RWPE1 (cell line): Measurements from ENCODE around the gene TCERG1L.

Source experiments
- CTCF ChIA-PET: fragments of 350-600 bp; sonication (Branson Sonifier 250); formaldehyde crosslinking; extraction: SDS; loops from one replicate; lab custom pipeline; 2021; lab: Yijun Ruan, JAX
- POLR2A ChIA-PET: fragments of 400-600 bp; formaldehyde crosslinking; extraction: SDS; loops from one replicate; lab custom pipeline; 2020; ENCODE audit warnings: antibody characterized with exemption; ENCODE audit not compliant: low non-redundant PET; lab: Yijun Ruan, JAX
- DNase-seq: peaks from one replicate; pipeline ENCODE4 v3.0.0; 2012; ENCODE audit warnings: low spot score
- H3K27ac ChIP-seq: fragments of 450-650 bp; 2 replicates; pipeline ENCODE4 v1.5.1; 2017
- CTCF ChIP-seq: fragments of 450-650 bp; conservative IDR thresholded peaks from 2 replicates; pipeline ENCODE4 v1.5.1; 2017; ENCODE audit warnings: low read depth, mild to moderate bottlenecking

Gene TCERG1L

GRCh38 chr10:131354380-131354779, 42.9 kb upstream of the TCERG1L start:
- peak; percentile 9 for DNase-seq
- CTCF ChIA-PET: interaction anchor here (0.6 kb wide), 1 partner anchor 538 kb away, joined by 4 read pairs; no protein-coding TSS in a partner anchor
- no peak overlapping the region for H3K27ac ChIP-seq
- POLR2A ChIA-PET: no interaction called here
- no peak for TF ChIP-seq CTCF

- ChIA-PET CTCF (no interaction called here), POLR2A (no interaction called here)
- DNase-seq: no peak
- H3K27ac ChIP-seq: no peak overlapping the region
- no peak for TF ChIP-seq CTCF
These were observed 41.3 kb upstream of the TCERG1L start for GRCh38 chr10:131352765-131353290.

- H3K27ac ChIP-seq: no peak overlapping the region
- POLR2A ChIA-PET: no interaction called here
- no peak for DNase-seq
- CTCF ChIA-PET: interaction anchor here (0.6 kb wide), 1 partner anchor 604 kb away, joined by 3 read pairs; no protein-coding TSS in a partner anchor
- no peak for TF ChIP-seq CTCF
These were observed 39.1 kb upstream of the TCERG1L start for GRCh38 chr10:131350660-131351059.

GRCh38 chr10:131350245-131350644, 38.7 kb upstream of the TCERG1L start:
- CTCF ChIA-PET: interaction anchor here (0.6 kb wide), 1 partner anchor 603 kb away, joined by 3 read pairs; no protein-coding TSS in a partner anchor

GRCh38 chr10:131346456-131346855, 34.9 kb upstream of the TCERG1L start:
- no peak for TF ChIP-seq CTCF
- POLR2A ChIA-PET: no interaction called here
- CTCF ChIA-PET: no interaction called here
- DNase-seq: no peak
- no peak overlapping the region for H3K27ac ChIP-seq

More at GRCh38 chr10:131350245-131350644, 38.7 kb upstream of the TCERG1L start:
- H3K27ac ChIP-seq: no peak overlapping the region
- no peak for DNase-seq
- no peak for TF ChIP-seq CTCF
- POLR2A ChIA-PET: no interaction called here

- no peak for TF ChIP-seq CTCF
- DNase-seq: no peak
- ChIA-PET CTCF (interaction anchor here (0.6 kb wide), 1 partner anchor 60 kb away, joined by 3 read pairs; no protein-coding TSS in a partner anchor), POLR2A (no interaction called here)
- no peak overlapping the region for H3K27ac ChIP-seq
These were observed 34.2 kb upstream of the TCERG1L start for GRCh38 chr10:131345691-131346090.
